CD14-positive monocyte (primary cell): ENCODE measurements around the gene NOX1. TPM values are rescaled to one million over a fixed set of nuclear protein-coding genes. Genes with fewer than 3 reads are reported as not detected.

Source experiments
- DNase-seq, 3 donors: peaks; one replicate each; pipeline ENCODE4 v3.0.0-alpha.2; 2011 to 2022
- H2AFZ ChIP-seq: 2 replicates; pipeline ENCODE4 v1.6.0; 2012; ENCODE audit warnings: mild to moderate bottlenecking, low read depth, low read length, inconsistent platforms; ENCODE audit not compliant: insufficient read depth, poor library complexity, severe bottlenecking
- H3K27ac ChIP-seq, 2 donors: 1 replicate in 1 of 2; 2 replicates in 1 of 2; pipeline ENCODE4 v1.5.1; 2012 to 2013; ENCODE audit warnings: low read length in 2 of 2, control low read depth in 1 of 2, inconsistent platforms in 1 of 2, low read depth in 1 of 2, mild to moderate bottlenecking in 1 of 2
- H3K27me3 ChIP-seq, 2 donors: one replicate each; pipeline versions ENCODE4 v1.6.0 to v1.6.1; 2011 to 2013; ENCODE audit warnings: low read length in 2 of 2; ENCODE audit not compliant: control insufficient read depth in 2 of 2, insufficient read depth in 2 of 2
- H3K36me3 ChIP-seq, 2 donors: replicated peaks in 1 of 2; 1 replicate in 1 of 2; 2 replicates in 1 of 2; pipeline versions ENCODE4 v1.5.1 to v1.6.1; 2012 to 2013; ENCODE audit warnings: low read length in 2 of 2, control low read depth in 1 of 2, inconsistent platforms in 1 of 2, mild to moderate bottlenecking in 1 of 2; ENCODE audit not compliant: insufficient read depth in 2 of 2, control insufficient read depth in 1 of 2
- H3K4me1 ChIP-seq, 2 donors: 1 replicate in 1 of 2; 2 replicates in 1 of 2; pipeline versions ENCODE4 v1.5.1 to v1.6.1; 2012 to 2013; ENCODE audit warnings: low read length in 2 of 2, control low read depth in 1 of 2, inconsistent platforms in 1 of 2, mild to moderate bottlenecking in 1 of 2, moderate library complexity in 1 of 2; ENCODE audit not compliant: insufficient read depth in 2 of 2, control insufficient read depth in 1 of 2
- H3K4me2 ChIP-seq: replicated peaks from 2 replicates; pipeline ENCODE3; 2012; ENCODE audit warnings: low read length, moderate library complexity, mild to moderate bottlenecking; ENCODE audit not compliant: poor library complexity, severe bottlenecking; ENCODE audit errors: extremely low read depth
- H3K4me3 ChIP-seq, 3 experiments: fragments of 200-600 bp in 1 of 3; sonication (generic) in 1 of 3; replicated peaks in 1 of 3; 1 replicate in 2 of 3; 2 replicates in 1 of 3; pipeline ENCODE4 v1.5.1; 2011 to 2013; ENCODE audit warnings: low read length in 3 of 3, mild to moderate bottlenecking in 3 of 3, control low read depth in 2 of 3, low read depth in 2 of 3, inconsistent platforms in 1 of 3, moderate library complexity in 1 of 3
- H3K79me2 ChIP-seq: 2 replicates; pipeline ENCODE4 v1.6.0; 2012; ENCODE audit warnings: mild to moderate bottlenecking, control low read depth, inconsistent platforms, low read length, moderate library complexity; ENCODE audit not compliant: insufficient read depth
- H3K9ac ChIP-seq: 2 replicates; pipeline ENCODE4 v1.6.0; 2017; ENCODE audit warnings: low read length, mild to moderate bottlenecking; ENCODE audit not compliant: insufficient read depth, poor library complexity, severe bottlenecking
- H3K9me3 ChIP-seq, 2 donors: replicated peaks in 1 of 2; 1 replicate in 1 of 2; 2 replicates in 1 of 2; pipeline versions ENCODE4 v1.5.1 to v1.6.1; 2012 to 2013; ENCODE audit warnings: low read length in 2 of 2, control low read depth in 1 of 2; ENCODE audit not compliant: control insufficient read depth in 1 of 2, insufficient read depth in 1 of 2
- H4K20me1 ChIP-seq: 2 replicates; pipeline ENCODE4 v1.6.0; 2012; ENCODE audit warnings: mild to moderate bottlenecking, low read length, control low read depth, moderate library complexity; ENCODE audit not compliant: insufficient read depth
- H3K27ac Mint-ChIP-seq, 7 donors: one replicate each; pipeline ENCODE4 v1.8.0; 2020; ENCODE audit warnings: mild to moderate bottlenecking in 7 of 7, mixed read lengths in 7 of 7, moderate library complexity in 6 of 7, inconsistent platforms in 2 of 7
- H3K27me3 Mint-ChIP-seq, 3 donors: one replicate each; pipeline ENCODE4 v1.8.0; 2021 to 2022; ENCODE audit warnings: low read depth in 3 of 3, mild to moderate bottlenecking in 3 of 3, mixed read lengths in 3 of 3, moderate library complexity in 3 of 3, inconsistent platforms in 1 of 3
- H3K36me3 Mint-ChIP-seq, 2 donors: one replicate each; pipeline ENCODE4 v1.8.0; 2020; ENCODE audit warnings: mixed read lengths in 2 of 2, inconsistent platforms in 1 of 2, mild to moderate bottlenecking in 1 of 2
- H3K4me1 Mint-ChIP-seq: one replicate; pipeline ENCODE4 v1.8.0; 2020; ENCODE audit warnings: mild to moderate bottlenecking, mixed read lengths
- H3K4me3 Mint-ChIP-seq, 2 donors: one replicate each; pipeline ENCODE4 v1.8.0; 2020; ENCODE audit warnings: mild to moderate bottlenecking in 2 of 2, mixed read lengths in 2 of 2, moderate library complexity in 1 of 2
- H3K9me3 Mint-ChIP-seq, 7 donors: one replicate each; pipeline ENCODE4 v1.8.0; 2020 to 2022; ENCODE audit warnings: mixed read lengths in 7 of 7, mild to moderate bottlenecking in 6 of 7, moderate library complexity in 6 of 7, inconsistent platforms in 2 of 7
- CTCF ChIP-seq: fragments of 200-600 bp; IDR thresholded peaks from one replicate; pipeline ENCODE4 v1.8.0; 2022; ENCODE audit warnings: antibody characterized with exemption, mild to moderate bottlenecking
- WGBS: methylation state at CpG from one replicate; pipeline ENCODE4 v1.1.5; 2013; ENCODE audit warnings: missing lambda C conversion rate; ENCODE audit not compliant: insufficient coverage; 5-methylcytosine and 5-hydroxymethylcytosine counted together
- intact Hi-C, 2 donors: fragments of 100-400 bp; cut with micrococcal nuclease; formaldehyde crosslinking; loops; one replicate each; pipeline versions ENCODE4 v1.15.0 to v1.15.1; 2023
- polyA plus RNA-seq, 3 donors: library from polyadenylated mRNA; depleted of rRNA in 1 of 3; unstranded in 2 of 3; stranded (reverse) in 1 of 3; fragments of 300-500 nt in 2 of 3; fragments of >200 nt in 1 of 3; fragmentation: Illumina TruSeq in 2 of 3; gene quantifications; 1 replicate in 2 of 3; 2 replicates in 1 of 3; pipeline ENCODE4 v1.2.3, GENCODE V29; 2012 to 2021

The NOX1 gene
- polyA plus RNA-seq, 3 donors: not detected

- no peak for DNase-seq
- no peaks in the 10 kb centered on the region for H3K9me3 ChIP-seq
- H3K9ac ChIP-seq: no peak overlapping the region
- H3K4me3 ChIP-seq: no peak overlapping the region
- no peaks in the 10 kb centered on the region for H3K4me1 ChIP-seq
- Mint-ChIP-seq H3K4me3 (no peak overlapping the region), H3K4me1 (no peaks in the 10 kb centered on the region), H3K27me3 (peaks cover 0 to 4% (median 0%) of the 10 kb centered on the region in 3 donors), H3K36me3 (peaks cover 63 to 72% of the 10 kb centered on the region in 2 donors), H3K9me3 (no peaks in the 10 kb centered on the region), H3K27ac (no peak overlapping the region)
- H4K20me1 ChIP-seq: no peaks in the 10 kb centered on the region
- H3K4me2 ChIP-seq: no peak overlapping the region
- no peaks in the 10 kb centered on the region for H3K27me3 ChIP-seq
- intact Hi-C loops: no loop called here
- H3K27ac ChIP-seq: no peak overlapping the region
- no peak for TF ChIP-seq CTCF
- H2AFZ ChIP-seq: no peak overlapping the region
- peaks cover 77 to 80% of the 10 kb centered on the region in 2 donors for H3K36me3 ChIP-seq
- 100% methylated on average over 1 of the region's 9 CpGs for WGBS
- no peaks in the 10 kb centered on the region for H3K79me2 ChIP-seq
These were observed 42.8 kb downstream of the NOX1 start for GRCh38 chrX:100831219-100831946.

- H2AFZ ChIP-seq: no peak overlapping the region
- Mint-ChIP-seq H3K27me3 (peaks cover 0 to 4% (median 0%) of the 10 kb centered on the region in 3 donors), H3K36me3 (peaks cover 67 to 79% of the 10 kb centered on the region in 2 donors), H3K4me1 (no peaks in the 10 kb centered on the region), H3K27ac (no peak overlapping the region), H3K4me3 (no peak overlapping the region), H3K9me3 (no peaks in the 10 kb centered on the region)
- H3K27ac ChIP-seq: no peak overlapping the region
- H3K4me1 ChIP-seq: no peaks in the 10 kb centered on the region
- H4K20me1 ChIP-seq: no peaks in the 10 kb centered on the region
- no peak overlapping the region for H3K9ac ChIP-seq
- no peak for DNase-seq
- peaks cover 78 to 79% of the 10 kb centered on the region in 2 donors for H3K36me3 ChIP-seq
- no peak for TF ChIP-seq CTCF
- H3K4me3 ChIP-seq: no peak overlapping the region
- H3K79me2 ChIP-seq: no peaks in the 10 kb centered on the region
- no peak overlapping the region for H3K4me2 ChIP-seq
- intact Hi-C loops: no loop called here
- H3K27me3 ChIP-seq: no peaks in the 10 kb centered on the region
- no peaks in the 10 kb centered on the region for H3K9me3 ChIP-seq
- WGBS: 100% methylated on average over 1 of the region's 9 CpGs
These were observed 43.6 kb downstream of the NOX1 start for GRCh38 chrX:100830547-100830946.
